Islet of Langerhans (tissue), 1 donor: ENCODE results near the gene NLRX1.
"Not testable (repeated sequence)": the region's sequence is repeated elsewhere in the genome, so short reads cannot be mapped to it uniquely, and the experiment has no call there.

Source experiments
- FAIRE-seq: peaks from one replicate; lab custom pipeline; 2011; peaks lifted over from hg19 to GRCh38; lab: Jason Lieb, UNC

Gene NLRX1

DNA sequence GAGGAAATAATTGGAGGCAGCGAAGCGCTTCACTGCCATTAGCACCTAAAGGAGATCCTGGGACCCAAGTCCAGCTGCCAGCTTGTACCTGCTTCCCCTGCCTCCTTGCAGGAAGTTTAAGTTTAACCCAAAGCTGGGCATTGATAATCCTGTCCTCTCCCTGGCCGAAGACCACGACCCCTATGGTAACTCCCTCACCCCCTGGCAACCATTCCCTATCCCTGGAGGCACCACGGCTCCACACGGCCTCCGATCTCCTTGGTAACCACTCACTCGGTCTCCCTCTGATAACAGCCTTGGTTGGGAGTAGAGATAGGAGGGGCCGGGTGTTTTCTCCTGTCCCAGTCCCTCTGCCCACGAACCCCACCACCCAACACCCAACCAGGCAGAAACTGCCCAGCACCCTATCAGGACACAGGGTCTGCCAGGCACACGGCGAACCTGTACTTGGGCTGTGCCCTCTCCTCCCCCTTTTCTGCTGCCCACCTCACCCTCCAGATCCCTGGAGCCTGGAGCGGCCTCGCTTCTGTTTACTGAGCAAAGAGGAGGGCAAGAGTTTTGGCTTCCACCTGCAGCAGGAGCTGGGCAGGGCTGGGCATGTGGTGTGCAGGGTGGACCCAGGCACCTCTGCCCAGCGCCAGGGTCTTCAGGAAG, 17.6 kb downstream of the NLRX1 start:
- no peak for FAIRE-seq

- no peak for FAIRE-seq
Measured at GRCh38 chr11:119187123-119187892, 18.8 kb downstream of the NLRX1 start.

- no peak for FAIRE-seq
Measured at GRCh38 chr11:119188067-119188466, 19.5 kb downstream of the NLRX1 start.

DNA sequence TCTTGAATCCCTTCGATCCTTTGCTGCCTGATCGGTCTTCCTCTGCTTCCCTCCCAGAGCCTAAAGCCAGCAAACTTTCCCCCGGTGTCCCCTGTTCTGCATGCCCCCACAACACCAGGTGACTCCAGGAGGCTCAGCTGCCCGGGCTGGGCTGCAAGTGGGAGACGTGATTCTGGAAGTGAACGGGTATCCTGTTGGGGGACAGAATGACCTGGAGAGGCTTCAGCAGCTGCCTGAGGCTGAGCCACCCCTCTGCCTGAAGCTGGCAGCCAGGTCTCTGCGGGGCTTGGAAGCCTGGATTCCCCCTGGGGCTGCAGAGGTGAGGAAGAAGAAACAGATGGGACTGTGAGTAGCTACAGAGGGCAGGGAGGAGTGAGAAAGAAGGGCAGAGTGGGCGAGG, 20.4 kb downstream of the NLRX1 start:
- no peak for FAIRE-seq

GRCh38 chr11:119189393-119189792, 20.9 kb downstream of the NLRX1 start:
- no peak for FAIRE-seq

- no peak for FAIRE-seq
Measured at GRCh38 chr11:119190531-119190930, 22.0 kb downstream of the NLRX1 start.

DNA sequence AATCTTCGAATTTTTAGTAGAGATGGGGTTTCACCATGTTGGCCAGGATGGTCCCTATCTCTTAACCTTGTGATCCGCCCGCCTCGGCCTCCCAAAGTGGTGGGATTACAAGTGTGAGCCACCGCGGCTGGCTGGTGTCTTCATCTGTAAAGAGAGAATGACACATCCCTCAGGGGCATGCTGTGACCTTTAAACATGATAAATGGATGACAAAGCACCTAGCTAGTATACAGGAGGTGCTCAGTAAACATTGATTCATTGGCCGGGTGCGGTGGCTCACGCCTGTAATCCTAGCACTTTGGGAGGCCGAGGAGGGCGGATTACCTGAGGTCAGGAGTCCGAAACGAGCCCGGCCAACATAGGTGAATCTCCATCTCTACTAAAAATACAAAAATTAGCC, 22.7 kb downstream of the NLRX1 start:
- FAIRE-seq, result not testable (repeated sequence)

- no peak for FAIRE-seq
Measured at GRCh38 chr11:119192111-119192510, 23.6 kb downstream of the NLRX1 start.

- no peak for FAIRE-seq
Measured at GRCh38 chr11:119193001-119193400, 24.5 kb downstream of the NLRX1 start.

GRCh38 chr11:119193626-119194025, 25.1 kb downstream of the NLRX1 start:
- no peak for FAIRE-seq

DNA sequence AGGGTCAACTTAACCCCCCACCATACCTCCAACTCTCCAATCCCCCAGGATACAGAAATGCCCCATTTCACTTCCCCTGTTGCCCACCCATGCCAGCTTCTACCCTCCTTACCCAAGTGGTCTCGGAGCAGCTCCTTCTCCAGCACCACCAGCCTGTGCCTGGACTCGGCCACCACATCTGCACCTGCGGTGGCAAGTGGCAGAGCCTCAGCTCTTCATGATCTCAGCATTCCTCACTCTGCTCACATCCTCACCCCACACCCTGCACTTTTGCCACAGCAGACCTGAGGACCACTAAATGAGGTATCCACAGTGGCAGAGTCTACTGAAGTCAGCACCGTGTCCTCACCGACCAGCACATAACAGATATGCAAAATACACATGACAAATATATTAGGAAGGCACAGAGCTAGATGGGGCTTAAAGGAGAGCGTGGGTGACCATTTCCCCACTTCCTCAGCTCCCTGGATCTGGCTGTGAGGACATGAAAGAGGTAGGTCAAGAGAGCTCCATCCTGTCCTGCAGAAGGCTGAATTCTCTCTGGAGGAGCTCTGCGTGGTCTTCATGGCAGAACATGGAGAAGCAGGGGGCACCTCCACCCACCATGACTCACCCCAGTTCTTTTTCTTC, 26.4 kb downstream of the NLRX1 start:
- no peak for FAIRE-seq

GRCh38 chr11:119195680-119196079, 27.2 kb downstream of the NLRX1 start:
- FAIRE-seq, result peak; percentile 79

DNA sequence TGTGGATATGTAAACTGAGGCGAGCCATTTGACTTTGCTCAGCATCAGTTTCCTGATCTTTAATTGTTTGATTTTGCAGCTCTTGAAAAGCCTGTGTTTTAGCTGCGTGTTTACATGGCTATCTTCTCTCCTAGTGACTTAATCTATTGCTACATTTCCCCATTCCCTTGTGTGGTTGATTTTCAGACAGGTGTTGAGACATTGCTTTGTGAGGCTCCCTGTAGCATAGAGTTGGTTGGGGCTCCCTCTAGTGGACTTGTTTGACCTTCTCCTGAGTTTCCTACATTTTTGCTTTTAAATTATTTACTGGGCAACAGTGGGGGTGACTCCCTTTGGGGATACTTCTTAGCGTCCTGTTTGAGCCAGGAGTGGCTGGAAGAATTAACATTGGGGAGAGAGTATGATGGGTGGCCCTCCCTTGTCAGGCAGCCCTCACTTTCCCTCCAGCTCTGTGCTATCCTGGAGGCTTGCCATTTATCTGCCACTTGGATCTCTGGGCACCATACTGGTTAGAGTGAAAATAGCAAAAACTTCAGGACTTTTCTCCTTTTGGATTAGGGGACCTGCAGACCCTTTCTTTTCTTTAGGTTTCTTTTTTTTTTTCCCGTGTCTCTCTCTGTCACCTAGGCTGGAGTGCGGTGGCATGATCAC, 28.4 kb downstream of the NLRX1 start:
- FAIRE-seq, result peak; percentile 96

DNA sequence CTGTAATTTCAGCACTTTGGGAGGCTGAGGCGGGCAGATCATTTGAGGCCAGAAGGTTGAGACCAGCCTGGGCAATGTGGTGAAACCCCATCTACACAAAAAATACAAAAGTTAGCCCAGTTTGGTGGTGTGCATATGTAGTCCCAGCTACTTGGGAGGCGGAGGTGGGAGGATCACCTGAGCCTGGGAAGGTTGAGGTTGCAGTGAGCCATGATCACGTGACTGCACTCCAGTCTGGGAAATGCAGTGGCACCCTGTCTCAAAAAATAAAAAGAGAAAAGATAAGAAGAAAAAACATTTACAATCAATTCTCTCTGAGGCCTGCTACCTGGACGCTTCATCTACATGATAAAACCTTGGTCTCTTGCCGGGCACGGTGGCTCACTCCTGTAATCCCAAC, 30.4 kb downstream of the NLRX1 start:
- FAIRE-seq, result no peak

GRCh38 chr11:119201236-119201635, 32.7 kb downstream of the NLRX1 start:
- not testable (repeated sequence) for FAIRE-seq

DNA sequence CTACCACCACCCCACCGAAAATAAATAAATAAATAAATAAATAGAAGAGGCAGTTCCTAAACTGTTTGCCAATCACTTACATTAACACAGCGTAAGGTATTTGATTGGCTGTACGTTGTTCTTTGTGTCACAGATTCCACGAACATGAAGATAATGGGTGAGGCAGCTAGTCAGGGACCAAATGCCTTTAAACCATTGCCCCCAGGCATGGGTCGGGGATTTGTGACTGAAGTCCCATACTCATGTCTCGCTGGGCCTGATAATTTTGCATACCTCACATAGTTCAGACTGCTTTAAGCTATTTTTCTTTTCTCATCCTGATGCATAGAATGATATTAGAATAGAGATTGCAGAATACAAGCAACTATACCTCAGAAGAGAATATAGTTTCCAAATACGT, 34.0 kb downstream of the NLRX1 start:
- no peak for FAIRE-seq

DNA sequence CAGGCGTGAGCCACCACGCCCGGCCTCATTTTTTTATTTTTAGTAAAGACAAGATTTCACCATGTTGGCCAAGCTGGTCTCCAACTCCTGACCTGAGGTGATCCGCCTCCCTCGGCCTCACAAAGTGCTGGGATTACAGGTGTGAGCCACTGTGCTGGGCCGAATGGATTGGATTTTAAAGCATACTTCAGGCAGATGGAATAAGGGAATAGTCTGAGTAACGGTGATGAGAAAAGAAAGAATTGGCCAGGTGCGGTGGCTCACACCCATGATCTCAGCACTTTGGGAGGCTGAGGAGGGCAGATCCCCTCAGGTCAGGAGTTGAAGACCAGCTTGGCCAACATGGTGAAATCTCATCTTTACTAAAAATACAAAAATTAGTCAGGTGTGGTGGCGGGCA, 35.5 kb downstream of the NLRX1 start:
- FAIRE-seq, result no peak

DNA sequence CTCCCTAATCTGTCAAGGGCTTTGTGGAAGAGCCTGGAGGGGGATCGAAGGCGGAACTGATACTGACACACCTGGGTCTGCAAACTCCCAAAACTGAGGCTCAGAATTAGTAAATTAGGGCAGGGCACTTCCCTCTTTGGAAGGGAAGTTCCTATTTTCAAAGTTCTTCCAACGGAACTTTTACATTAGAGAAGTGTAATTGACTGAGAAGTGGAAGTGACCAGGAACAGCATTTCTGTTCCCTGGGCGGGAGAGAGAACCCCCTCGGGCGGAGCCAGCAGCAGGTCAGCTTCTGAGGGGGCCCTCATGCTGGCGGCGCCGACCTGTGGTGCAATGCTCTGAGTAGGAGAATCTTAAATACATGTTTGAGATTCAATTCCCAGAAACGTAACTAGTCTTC, 36.6 kb downstream of the NLRX1 start:
- no peak for FAIRE-seq

- FAIRE-seq, result no peak
Measured at GRCh38 chr11:119205574-119206510, 37.3 kb downstream of the NLRX1 start, which contains the start of gene CBL. Gene CBL, plus strand, starts transcription at chr11:119206339. Its CDS starts 79 bp downstream, at chr11:119206418.

DNA sequence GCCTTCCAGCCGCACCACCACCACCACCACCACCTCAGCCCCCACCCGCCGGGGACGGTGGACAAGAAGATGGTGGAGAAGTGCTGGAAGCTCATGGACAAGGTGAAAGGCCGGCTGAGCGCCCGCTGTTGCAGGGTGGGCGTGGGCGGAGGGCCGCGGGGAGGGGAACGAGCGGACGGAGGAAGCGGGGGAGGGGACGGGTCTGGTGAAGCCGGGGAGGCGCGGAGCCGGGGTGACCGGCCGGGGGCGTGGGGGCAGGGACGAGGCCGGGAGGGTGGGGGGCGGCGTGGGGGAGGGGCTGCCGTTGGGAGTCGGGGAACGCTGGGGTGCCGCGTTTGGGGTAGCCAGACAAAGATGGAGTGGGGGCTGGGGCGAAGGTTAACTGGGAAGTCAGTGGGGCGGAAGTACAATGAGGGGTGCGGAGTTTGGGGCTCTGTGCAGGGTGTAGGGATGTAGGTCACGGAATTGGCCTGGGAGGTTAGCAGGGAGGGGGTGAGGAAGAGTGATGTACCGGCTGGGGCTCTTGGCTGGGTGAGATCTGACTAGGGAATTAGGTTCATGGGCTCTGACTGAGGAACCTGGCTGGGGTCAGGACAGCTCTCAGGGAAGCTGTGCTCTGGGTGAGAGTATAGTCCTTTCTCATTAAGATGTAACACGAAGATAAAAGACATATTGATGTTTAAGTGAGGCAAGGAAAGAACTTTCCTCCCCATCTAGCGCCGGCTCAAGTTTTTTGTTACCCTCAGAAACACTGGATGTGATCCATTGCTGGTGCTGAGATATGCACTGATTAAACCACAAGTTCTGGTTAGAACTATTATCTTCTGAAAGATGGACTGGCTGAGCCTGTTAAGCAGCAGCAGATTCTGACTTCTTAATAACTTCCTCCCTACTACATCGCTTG, 38.2 kb downstream of the NLRX1 start:
- no peak for FAIRE-seq
